ENCODE data around the gene ADAR.

ADAR gene

DNA sequence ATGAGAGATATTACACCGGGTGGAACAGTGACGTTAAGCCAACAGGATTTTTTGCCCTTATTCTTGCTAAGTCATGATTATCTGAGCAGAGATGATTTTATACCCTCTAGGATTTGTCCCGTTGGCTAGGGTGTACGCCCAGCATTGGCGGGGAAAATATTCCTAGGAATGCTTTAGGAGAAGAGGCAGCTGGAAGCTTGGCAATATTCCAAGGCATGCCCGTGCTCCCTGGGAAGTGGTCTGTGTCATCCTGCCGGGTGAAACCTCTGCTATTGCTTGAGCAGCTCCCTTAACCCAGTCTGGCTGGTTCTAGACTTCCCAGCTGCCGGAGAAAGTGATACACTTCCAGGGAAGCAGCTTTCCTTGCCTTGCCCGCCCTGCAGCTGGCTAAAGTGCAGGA lies 24.2 kb downstream of the ADAR start:
- DNase-seq, result no peak

- DNase-seq, result no peak
These were observed 25.1 kb downstream of the ADAR start for GRCh38 chr1:154582885-154583284.

- DNase-seq, result no peak
These were observed 26.2 kb downstream of the ADAR start for GRCh38 chr1:154581766-154582165.

GRCh38 chr1:154579374-154579773 lies 28.6 kb downstream of the ADAR start:
- DNase-seq, result no peak

GRCh38 chr1:154578058-154578418 lies 29.9 kb downstream of the ADAR start:
- DNase-seq, result no peak

- no peak for DNase-seq
These were observed 30.5 kb downstream of the ADAR start for GRCh38 chr1:154577346-154578057.

DNA sequence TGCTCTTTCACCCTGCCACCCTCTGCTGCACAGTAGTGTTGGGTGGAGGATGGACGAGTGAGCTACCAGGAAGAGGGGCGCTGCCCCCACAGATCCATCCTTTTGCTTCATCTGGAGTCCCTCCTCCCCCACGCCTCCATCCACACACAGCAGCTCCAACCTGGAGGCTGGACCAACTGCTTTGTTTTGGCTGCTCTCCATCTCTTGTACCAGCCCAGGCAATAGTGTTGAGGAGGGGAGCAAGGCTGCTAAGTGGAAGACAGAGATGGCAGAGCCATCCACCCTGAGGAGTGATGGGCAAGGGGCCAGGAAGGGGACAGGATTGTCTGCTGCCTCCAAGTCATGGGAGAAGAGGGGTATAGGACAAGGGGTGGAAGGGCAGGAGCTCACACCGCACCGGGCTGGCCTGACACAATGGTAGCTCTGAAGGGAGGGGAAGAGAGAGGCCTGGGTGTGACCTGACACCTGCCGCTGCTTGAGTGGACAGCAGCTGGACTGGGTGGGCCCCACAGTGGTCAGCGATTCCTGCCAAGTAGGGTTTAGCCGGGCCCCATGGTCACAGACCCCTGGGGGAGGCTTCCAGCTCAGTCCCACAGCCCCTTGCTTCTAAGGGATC lies 31.9 kb downstream of the ADAR start:
- no peak for DNase-seq

DNA sequence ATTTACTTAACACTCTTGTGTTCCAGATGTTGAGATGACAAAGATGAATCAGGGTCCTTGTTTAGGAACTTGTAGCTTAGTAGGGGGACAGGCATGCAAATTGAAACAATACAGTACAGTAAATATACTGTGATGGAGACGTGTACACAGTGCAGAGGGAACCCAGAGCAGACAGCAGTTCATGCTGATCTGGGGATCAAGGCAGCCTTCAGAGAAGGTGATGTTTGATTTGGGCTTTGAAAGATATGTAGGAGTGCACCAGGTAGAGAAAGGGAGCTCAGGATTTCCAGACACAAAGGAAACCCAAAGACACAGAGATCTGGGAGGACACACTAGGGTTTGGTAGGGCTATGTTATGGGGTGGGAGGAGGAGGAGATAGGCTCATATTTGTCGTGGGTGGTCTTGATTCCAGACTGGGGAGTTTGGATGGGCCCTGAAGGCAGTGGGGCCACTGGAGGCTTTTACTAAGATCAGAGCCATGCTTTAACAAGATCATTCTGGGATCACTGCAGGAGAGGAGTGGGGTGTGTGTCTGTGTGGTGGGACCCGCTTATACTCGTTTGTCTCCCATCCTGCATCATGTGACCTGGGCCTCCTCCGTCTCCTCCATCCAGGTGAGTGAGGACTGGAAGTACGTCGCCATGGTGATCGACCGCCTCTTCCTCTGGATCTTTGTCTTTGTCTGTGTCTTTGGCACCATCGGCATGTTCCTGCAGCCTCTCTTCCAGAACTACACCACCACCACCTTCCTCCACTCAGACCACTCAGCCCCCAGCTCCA lies 32.6 kb downstream of the ADAR start:
- DNase-seq, result no peak

DNA sequence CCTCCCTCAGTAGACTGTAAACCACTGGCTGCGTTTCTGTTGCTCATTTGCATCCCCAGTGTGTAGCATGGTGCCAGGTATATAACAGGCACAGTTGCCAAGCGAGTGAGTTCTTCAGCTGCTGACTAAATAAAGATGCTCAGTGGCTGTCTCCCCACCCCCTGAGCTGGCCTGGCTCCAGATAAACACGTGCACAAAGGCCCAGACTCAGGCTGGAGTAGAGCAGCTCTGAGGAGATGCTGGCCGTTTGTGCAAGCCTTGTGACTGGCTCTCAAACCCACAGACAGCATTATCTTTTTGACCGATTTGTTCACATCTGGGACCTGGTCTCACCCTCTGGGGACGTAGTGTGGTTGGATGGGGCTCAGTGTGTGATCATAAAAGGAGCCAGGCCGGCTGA lies 33.3 kb downstream of the ADAR start:
- no peak for DNase-seq

DNA sequence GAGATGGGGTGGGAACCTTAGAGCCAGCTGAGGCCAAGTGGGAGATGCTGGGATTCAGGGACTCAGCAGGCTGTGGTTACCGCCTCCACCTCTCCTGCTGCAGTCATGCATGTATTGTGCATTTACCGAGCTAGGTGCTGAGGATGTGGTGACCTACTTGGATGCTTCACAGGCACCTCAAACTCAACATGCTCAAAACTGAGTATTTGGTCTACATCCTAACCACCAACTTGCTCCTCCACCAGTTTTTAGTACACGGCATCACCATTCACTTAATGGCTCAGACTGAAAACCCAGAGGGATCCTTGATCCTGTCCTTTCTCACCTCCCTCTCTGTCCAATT lies 34.8 kb downstream of the ADAR start:
- DNase-seq, result no peak

- DNase-seq, result no peak
These were observed 35.4 kb downstream of the ADAR start for GRCh38 chr1:154572468-154573167.

DNA sequence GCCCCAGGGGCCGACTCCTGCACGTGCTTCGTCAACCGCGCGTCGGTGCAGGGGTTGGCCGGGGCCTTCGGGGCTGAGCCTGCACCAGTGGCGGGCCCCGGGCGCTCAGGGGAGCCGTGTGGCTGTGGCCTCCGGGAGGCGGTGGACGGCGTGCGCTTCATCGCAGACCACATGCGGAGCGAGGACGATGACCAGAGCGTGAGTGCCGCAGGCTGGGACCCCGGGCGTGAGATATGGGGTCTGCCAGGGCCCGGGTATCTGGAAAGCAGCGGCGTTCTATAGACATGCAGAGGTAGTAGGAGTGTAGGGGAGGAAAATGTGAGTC lies 36.1 kb downstream of the ADAR start:
- no peak for DNase-seq

DNA sequence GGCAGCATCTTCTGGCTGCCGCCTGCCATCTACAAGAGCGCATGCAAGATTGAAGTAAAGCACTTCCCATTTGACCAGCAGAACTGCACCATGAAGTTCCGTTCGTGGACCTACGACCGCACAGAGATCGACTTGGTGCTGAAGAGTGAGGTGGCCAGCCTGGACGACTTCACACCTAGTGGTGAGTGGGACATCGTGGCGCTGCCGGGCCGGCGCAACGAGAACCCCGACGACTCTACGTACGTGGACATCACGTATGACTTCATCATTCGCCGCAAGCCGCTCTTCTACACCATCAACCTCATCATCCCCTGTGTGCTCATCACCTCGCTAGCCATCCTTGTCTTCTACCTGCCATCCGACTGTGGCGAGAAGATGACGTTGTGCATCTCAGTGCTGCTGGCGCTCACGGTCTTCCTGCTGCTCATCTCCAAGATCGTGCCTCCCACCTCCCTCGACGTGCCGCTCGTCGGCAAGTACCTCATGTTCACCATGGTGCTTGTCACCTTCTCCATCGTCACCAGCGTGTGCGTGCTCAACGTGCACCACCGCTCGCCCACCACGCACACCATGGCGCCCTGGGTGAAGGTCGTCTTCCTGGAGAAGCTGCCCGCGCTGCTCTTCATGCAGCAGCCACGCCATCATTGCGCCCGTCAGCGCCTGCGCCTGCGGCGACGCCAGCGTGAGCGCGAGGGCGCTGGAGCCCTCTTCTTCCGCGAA lies 36.6 kb downstream of the ADAR start:
- DNase-seq, result no peak

- DNase-seq, result peak; percentile 67
These were observed 39.7 kb downstream of the ADAR start for GRCh38 chr1:154568157-154568815.

- DNase-seq, result peak; percentile 87
These were observed 40.4 kb downstream of the ADAR start, which contains the start of gene CHRNB2 for GRCh38 chr1:154567386-154568156. Gene CHRNB2, plus strand, starts transcription at chr1:154567778. Its CDS starts 267 bp downstream, at chr1:154568045.

GRCh38 chr1:154565876-154566275 lies 42.1 kb downstream of the ADAR start:
- DNase-seq, result no peak

GRCh38 chr1:154559466-154560044 lies 48.4 kb downstream of the ADAR start:
- peak; percentile 92 for DNase-seq

- peak; percentile 98 for DNase-seq
These were observed 49.1 kb downstream of the ADAR start for GRCh38 chr1:154558720-154559465.

DNA sequence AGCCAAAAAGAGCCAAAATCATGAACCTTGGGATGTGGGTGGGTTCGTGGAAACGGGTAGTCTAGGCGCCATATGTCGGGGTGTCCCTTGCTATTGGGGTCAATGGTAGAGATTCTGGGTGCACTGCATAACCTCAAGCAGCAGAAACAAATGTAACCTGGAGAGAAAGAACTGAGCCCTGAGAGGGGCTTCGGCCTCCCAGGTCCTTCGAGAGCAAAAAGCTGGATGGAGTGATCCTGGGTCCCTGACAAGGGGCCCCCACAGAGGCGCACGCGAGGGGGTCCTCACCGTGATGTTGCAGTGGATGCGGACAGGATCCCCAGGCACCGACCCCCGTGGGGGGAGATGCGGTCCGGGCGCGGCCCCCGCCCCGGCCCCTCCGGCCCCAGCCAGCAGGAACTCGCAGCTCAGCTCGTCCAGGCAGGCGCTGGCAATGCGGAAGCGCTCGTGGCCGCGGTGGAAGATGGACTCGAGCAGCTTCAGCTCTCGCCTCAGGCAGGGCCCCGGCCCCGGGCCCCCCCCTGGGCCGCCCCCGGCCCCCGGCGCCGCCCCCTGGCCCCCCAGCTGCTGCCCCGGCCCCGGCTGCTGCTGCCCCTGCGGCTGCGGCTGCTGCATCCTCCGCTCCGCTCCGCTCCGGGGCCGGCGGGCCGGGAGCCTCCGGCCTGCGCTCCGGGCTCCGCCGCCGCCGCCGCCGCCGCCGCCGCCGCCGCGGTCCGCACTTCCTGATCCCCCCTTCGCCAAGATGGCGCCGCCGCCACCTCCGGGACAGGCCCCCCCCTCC lies 49.9 kb downstream of the ADAR start, which contains the start of gene UBE2Q1:
Gene UBE2Q1, minus strand, starts transcription at position 724 of the 781 bp plus-strand sequence. Its CDS starts 109 bp downstream, at position 615.
- DNase-seq, result peak; percentile 72
